GM21723 (cell line): ENCODE measurements around the gene SYNGAP1.
"Not testable (repeated sequence)": the region's sequence is repeated elsewhere in the genome, so short reads cannot be mapped to it uniquely, and the experiment has no call there.

Experiments used
- ATAC-seq: cut with Tn5 transposase; IDR thresholded peaks from one replicate; pipeline ENCODE4 v1.9.1; 2021; ENCODE audit warnings: mild to moderate bottlenecking, moderate library complexity; ENCODE audit not compliant: unreplicated experiment

SYNGAP1 gene

DNA sequence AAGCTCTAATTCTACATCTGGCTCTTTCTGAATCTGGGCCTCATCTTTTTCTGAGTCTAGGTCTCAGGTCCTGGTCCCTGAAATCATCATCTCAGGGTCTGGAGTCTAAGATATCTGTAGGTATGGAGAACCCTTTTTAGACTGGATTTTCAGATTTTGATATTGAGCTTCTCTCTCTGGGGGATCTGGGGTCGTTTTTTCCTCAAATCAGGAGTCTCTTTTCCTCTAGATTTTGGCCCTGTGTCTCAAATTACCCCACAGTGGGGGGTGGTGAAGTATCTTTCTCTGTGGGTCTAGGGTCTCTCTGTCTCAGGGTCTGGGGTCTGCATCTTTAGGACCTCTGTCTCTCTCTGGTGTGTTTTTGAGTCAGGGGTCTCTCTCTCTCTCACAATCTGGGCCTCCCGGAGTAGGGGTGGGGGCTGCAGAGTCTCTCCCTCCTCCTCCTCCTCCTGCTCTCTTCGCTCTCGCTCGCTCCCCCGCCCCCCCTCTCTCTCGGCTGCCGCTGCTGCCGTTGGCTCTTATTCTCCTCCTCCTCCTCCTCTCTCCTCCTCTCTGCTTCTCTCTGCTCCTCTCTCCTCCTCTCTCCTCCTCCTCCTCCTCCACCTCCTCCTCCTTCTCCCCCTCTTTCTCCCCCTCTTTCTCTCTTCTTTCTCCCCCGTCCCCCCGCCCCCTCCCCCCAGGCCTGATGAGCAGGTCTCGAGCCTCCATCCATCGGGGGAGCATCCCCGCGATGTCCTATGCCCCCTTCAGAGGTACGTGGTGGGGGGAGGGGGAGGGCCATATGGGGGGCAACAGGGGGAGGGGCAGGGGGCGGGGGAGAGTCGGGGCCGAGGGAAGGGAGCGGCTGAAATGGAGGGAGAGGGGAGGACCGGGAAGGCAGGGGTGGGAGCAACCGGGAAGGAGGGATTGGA lies at the start of gene SYNGAP1:
Gene SYNGAP1 (plus strand): TSS at position 486 of the 911 bp plus-strand sequence. CDS start 200 bp downstream, at position 686.
- no peak for ATAC-seq

DNA sequence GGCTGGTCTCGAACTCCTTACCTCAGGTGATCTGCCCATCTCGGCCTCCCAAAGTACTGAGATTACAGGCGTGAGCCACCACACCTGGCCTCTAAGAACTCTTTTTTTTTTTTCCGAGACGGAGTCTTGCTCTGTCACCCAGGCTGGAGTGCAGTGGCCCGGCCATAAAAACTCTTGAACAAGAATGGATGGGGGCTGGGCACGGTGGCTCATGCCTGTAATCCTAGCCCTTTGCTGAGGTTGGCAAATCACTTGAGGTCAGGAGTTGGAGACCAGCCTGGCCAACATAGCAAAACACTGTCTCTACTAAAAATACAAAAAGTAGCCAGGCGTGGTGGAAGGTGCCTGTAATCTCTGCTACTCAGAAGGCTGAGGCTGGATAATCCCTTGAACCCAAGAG lies 48.0 kb upstream of the SYNGAP1 start:
- ATAC-seq = not testable (repeated sequence)

DNA sequence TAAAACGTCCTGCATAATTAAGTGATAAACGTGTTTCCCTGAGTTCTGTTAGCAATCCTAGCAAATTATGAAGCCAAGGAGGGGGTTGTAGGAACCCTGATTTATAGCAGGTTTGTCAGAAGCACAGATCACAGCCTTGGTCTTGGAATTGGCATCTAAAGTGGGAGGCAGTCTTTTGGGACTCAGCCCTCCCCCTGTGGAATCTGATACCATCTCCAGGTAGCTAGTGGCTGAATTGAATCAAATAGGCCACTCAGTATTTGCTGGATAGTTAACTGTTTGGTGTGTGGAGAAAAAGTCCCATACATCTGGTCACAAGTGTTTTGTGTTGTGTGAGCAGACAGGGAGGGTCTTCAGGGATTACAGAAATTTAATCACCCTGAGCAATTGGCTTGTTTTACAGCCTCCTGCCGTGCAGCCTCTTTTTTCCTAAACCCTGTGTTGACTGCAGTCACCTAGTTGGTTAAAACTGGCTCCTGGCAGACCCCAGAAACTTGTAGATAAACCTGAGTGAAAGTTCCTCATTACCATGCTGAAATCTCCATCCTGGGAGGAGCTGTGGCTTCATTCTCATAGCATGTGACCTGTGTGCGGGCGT lies 47.2 kb upstream of the SYNGAP1 start:
- no peak for ATAC-seq

DNA sequence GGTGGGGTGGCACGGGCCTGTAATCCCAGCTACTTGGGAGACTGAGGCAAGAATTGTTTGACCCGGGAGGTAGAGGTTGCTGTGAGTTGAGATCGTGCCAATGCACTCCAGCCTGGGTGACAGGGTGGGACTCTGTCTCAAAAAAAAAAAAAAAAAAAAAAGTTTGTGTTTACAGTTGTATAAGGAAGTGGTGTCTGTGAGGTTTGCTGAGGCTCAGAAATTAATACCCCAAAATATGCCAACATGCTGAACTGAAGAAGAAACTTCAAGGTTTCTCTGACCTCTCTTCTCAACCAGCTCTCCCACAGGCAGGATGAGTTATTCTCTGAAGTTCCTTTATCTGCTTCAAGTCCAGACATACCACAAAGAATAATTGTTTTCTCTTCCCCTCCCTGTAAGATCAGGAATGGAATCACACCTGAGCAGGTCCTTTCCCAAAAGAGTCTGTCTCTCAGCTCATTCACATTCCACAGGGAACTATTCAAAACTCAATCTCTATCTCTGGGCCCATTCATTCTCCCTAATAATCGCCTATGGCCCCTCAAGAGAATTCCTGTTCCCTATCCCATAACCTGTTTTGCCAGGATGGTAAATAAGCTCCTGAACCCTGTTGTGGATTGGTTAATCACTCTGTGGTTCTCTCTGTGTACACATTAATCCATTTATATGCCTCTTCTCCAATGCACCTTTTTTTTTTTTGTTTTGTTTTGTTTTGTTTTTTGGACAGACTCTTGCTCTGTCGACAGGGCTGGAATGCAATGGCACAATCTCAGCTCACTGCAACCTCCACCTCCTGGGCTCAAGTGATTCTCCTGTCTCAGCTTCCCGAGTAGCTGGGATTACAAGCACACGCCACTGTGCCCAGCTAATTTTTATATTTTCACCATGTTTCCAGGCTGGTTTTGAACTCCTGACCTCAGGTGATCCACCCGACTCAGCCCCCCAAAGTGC lies 45.6 kb upstream of the SYNGAP1 start:
- ATAC-seq = no peak

DNA sequence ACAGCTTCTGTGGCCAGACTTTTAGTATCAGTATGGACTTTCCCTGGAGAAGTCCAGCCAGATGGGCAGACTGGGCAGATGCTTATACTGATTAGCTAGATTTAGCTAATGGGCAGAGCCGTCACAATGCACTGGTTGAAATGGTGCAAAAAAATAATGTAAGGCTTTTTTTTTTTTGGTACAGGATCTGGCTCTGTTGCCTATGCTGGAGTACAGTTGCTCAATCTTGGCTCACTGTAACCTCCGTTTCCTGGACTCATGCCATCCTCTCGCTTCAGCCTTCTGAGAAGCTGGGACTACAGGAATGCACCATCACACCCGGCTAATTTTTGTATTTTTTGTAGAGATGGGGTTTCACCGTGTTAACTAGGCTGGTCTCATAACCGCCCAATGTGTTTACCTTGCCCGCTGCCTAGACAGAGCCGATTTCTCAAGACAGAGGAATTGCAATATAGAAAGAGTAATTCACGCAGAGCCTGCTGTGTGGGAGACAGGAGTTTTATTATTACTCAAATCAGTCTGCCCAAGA lies 44.7 kb upstream of the SYNGAP1 start:
- ATAC-seq = no peak

DNA sequence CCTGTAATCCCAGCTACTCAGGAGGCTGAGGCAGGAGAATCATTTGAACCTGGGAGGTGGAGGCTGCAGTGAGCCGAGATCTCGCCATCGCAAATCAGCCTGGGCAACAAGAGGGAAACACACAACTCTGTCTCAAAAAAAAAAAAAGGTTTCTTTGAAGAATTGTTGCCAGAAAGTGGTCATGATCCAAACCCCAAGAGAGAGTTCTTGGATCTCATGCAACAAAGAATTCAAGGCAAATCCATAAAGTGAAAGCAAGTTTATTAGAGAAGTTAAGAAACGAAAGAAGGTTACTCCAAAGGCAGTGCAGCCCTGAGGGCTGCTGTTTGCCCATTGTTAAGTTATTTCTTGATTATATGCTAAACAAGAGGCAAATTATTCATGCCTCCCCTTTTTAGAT lies 42.7 kb upstream of the SYNGAP1 start:
- ATAC-seq = no peak

DNA sequence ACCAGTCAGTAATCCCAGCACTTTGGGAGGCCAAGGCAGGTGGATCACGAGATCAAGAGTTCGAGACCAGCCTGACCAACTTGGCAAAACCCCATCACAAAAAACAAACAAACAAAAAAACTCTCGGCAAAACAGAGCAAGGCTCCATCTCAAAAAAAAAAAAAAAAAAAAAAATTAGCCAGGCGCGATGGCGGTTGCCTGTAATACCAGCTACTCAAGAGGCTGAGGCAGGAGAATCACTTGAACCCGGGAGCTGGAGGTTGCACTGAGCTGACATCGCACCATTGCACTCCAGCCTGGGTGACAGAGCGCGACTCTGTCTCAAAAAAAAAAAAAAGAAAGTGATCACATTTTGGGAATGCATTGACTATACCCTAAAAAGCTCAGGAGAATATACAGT lies 40.7 kb upstream of the SYNGAP1 start:
- ATAC-seq = not testable (repeated sequence)

DNA sequence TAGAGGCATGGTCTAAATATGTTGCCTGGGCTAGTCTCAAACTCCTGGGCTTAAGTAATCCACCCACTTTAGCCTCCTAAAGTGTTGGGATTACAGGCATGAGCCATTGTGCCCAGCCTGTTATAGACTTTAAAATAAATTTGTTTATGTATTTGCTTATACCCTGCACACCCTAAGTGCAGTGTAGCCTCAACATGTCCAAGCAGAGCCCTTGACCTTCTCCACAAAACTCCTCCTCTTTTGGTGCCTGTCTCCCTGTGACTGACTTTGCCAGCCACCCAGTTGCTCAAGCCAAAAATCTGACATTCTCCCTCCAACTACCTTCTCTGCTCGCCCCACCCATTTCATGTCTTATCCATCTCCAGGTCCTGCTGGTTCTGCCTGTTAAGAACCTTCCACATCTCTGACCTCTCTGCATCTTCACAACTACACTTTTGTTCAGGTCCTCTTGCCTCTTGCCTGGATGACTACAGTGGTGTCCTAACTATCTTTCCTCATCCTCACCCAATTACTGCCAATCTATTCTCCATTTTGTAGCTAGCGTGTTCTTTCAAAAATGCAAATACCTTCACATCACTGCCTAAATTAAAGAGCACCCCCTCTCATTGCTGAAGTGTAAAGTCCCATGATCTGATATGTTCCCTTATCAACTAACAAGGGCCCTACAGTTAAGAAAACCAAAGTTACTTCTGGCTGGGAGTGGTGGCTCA lies 39.4 kb upstream of the SYNGAP1 start:
- ATAC-seq = no peak

DNA sequence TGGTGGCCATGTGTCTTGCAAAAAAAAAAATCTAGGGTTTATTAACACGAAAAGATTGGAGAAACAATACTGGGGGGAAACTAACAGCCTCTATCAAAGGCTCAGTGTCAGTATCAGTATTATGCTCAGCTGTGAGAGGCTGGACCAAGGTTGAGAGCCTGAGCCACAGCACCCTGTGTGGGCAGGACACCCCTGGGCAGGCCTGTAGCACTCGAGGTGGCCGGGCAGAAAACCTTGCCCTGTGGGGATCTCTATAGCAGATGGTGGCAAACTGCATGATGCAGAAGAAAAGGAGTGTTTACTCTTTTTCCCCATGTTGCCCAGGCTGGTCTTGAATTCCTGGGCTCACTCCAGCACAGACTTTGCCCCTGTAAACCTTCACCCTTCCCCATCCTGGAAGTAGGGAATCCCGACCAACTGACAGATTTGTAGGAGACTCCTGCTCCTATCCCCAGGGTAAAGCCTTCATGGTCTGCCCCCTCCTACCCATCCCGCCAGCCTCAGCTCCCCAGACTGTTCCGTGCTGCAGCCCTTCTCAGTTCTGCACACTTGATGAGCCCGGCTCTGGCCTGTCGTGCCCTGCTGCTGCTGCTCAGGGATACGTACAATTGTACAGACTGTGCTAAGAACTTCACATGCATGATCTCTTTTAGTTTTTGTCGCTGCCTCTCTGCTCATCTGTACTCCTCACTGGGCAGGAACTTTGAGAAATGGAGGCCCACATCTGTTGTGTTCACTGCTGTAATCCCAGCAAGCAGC lies 36.3 kb upstream of the SYNGAP1 start:
- no peak for ATAC-seq

DNA sequence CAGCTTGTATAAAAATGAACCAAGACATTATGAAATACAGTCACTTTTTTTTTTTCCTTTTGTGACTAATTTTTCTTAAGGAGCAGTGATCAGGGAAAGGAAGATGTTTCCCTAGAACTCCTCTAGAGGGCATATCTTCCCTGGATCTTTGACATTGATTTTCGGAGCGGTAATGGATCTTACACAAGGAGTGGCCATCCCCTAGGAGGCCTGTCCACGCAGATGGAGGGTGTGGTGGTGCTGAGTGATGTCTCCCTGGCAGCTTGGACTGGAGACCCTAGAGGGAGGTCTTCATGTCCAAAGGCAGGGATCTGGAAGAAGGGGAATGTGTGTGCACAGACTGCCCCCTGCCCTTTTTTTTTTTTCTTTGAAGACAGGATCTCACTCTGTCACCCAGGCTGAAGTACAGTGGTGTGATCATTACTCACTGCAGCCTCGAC lies 35.3 kb upstream of the SYNGAP1 start:
- ATAC-seq = no peak

DNA sequence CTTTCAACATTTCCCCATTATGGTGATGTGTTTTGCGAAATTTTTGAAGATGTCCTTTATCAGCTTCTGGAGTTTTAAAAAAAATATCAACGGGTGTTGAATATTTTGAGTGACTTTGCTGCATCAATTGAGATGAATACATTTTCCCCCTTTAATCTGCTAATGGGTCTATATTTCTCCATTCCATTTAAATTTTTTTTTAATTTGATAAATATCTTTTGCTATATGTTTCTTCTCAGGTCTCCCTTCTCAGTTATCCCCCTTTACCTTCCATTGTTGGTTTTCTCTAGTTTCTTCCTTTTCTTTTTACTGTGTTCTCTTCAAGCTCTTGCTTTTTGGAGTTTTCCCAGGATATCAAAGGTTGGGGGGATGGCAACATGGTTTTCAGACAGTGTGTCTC lies 29.7 kb upstream of the SYNGAP1 start:
- ATAC-seq = no peak

DNA sequence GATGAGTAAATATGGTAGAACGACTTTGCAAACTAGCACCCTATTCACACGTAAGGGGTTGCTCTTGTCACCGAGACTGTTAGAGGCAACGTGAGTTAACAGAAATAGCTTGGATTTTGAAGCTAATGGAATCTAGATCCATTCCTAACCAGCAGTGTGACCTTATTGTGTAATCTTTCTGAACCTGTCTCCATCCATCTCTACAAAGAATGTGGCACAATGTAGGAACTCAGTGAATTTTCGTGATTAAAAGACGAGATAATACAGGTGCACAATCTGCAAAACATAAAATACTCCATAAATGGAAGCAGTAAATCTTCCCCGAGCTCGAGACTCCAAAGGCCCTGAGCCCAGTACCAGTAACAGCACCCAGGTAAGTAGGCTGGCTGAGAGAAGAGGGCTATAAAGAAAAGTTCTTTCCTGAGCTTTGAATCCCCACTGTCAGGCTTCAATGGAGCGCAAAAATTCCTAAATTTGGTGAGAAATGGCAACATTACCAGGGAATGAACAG lies 29.0 kb upstream of the SYNGAP1 start:
- no peak for ATAC-seq

DNA sequence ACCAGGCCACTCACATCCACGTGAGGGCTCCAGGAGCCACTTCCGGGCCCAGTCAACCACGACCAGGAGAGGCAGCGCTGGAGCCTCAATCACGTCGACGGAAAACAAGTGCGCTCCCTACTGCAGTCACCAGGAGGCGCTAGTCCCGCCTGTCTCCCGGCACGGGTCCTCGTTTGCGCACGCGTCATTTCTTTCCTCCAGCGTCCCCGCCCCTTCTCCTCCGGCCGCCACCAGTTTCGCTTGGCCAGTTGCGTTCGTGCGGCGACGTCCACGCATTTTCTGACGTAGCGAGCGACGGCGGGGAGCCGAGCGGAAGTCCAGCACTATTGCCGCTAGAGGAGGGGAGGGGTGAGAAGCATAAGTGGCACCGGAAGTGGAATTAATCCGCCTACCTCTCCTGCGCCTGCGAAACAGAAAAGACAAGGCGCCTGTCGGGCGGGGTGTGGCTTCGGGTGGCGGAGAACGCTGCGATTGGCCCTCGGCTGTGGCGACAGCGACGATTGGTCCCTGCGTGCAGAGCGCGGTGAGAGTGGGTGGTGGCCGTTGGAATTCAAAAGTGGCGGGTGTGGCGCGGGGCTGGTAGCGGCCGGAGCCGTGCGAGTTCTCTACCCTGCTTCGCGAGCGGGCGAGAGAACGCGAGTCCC lies 28.5 kb upstream of the SYNGAP1 start, which contains the start of gene KIFC1:
Gene KIFC1 (plus strand): TSS at position 546 of the 644 bp plus-strand sequence. CDS start 163 bp downstream, outside the sequence.
- ATAC-seq = peak; percentile 86

DNA sequence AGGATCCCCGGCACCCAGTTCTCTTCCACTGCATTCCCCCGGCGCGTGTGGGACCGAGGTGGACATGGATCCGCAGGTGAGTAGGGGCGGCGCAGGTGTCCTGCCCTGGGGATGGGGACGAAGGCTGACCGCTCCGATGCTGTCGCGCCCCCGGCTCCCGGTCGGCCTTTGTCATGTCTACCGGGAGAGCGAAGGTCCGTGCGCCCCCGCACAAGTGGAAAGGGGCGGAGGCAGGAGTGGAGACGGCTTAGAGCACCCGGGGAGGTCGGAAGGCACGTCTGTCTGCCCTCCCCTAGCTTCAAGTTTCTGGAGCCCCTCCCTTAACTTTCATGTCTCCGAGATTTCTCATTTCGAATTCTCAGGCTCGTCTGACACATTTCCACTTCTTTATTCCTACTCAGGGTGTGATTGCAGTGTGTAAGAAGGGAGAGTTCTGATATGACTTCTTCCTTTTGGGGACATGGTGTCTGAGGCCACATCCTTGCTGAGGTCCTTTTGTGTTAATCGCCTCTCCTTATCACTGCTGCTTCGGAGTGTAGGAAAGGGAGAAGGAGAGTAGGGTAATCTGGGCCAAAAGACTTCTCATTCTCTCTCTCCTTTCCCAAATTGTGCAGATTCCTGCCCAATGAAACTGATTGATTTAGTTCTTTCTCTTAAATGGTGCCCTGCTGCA lies 27.8 kb upstream of the SYNGAP1 start:
- ATAC-seq = peak; percentile 18

DNA sequence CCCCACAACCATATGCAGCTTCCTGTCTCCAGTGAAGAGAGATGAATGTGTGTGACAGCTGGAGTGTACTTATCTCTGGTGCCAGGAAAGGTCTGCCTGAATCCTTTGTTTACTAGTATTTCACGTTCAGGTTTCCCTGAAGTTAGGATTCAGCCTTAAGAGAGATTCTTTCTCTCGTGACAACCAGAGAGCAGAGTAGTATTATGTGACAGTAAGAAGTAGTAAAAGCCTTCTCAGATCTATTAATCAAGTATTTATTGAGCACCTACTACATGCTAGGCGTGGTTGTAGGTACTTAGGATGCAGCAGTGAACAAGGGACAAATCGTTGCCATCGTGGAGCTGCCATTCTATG lies 27.3 kb upstream of the SYNGAP1 start:
- ATAC-seq = no peak

DNA sequence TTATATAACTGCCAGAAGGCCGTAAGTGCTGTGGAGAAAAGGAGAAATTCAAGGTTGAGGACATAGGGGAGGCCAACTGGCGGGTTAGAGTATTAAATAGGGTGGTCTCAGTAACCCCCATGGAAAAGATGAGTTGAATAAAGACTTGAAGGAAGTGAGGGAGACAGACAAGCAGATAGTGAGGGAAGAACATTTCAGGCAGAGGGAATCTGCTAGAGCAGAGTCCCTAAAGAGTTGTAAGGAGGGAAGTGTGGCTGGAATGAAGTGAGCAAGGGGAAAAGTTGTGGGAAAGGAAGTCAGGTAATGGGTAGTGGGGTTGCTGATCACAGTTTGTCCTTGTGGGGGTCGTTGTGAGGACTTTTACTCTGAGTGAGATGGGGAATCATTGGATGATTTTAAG lies 26.9 kb upstream of the SYNGAP1 start:
- ATAC-seq = no peak

DNA sequence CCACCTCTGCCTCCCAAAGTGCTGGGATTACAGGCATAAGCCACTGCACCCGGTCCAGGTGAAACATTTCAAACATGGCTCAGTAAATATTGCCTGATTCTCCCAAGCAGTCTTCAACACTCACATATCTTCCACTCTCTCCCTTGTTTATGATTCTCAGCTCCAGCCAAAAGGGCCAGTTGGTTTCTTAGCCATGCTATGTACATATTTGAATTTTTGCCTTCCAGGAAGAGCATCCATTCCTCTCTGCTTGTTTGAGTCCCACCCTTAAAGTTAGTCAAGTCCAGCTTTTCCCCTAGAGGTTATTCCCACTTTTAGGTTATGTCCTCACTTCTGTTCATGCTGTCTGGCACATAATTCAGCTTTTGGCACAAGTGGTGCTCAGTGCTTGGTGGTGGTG lies 22.3 kb upstream of the SYNGAP1 start:
- ATAC-seq = no peak

DNA sequence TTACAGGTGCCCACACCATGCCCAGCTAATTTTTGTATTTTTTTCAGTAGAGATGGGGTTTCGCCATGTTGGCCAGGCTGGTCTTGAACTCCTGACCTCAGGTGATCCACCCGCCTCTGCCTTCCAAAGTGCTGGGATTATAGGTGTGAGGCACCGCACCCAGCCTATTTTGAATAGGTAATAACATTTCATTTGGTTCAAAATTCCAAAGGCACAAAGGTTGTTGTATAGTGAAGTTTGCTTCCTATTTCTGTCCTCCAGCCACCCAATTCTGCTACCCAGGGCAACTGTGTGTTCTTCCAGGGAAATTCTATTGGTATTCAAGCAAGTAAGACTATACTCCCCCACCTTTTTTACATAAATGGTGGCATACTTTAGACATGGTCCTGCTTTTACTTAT lies 21.3 kb upstream of the SYNGAP1 start:
- not testable (repeated sequence) for ATAC-seq
